PC-9 (cell line): ENCODE results near the gene AUTS2.

Experiments
- EZH2 ChIP-seq: fragments of 200-600 bp; sonication (generic); IDR thresholded peaks from 2 replicates; pipeline ENCODE4 v1.8.0; 2017; ENCODE audit warnings: antibody characterized with exemption, low read depth
- TF ChIP-seq, protein P1 (sequence below): fragments of 200-600 bp; sonication (generic); conservative IDR thresholded peaks from 2 replicates; pipeline ENCODE4 v1.6.1; 2017; ENCODE audit warnings: mixed run types, antibody characterized with exemption, mild to moderate bottlenecking, moderate library complexity

DNA sequence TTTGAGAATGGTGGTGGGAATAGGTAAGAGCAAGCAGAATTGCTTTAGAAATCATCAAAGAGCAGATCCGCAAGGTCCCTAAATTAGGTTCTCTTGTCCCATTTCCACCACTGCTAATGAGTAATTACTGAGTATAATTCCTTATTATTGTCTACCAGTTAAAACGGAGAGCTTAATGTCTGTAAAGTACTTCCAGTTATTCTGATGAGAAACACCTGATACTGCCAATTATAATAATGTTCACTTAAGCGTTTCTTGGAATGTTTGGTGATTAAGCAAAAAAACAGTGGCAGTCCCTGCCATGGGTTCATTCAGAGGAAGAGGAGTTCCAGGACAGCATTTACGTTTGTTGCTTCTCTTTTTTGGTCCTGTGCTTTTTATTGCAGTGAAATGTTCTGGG, 1175.1 kb downstream of the AUTS2 start:
- TF ChIP-seq, protein P1, sequence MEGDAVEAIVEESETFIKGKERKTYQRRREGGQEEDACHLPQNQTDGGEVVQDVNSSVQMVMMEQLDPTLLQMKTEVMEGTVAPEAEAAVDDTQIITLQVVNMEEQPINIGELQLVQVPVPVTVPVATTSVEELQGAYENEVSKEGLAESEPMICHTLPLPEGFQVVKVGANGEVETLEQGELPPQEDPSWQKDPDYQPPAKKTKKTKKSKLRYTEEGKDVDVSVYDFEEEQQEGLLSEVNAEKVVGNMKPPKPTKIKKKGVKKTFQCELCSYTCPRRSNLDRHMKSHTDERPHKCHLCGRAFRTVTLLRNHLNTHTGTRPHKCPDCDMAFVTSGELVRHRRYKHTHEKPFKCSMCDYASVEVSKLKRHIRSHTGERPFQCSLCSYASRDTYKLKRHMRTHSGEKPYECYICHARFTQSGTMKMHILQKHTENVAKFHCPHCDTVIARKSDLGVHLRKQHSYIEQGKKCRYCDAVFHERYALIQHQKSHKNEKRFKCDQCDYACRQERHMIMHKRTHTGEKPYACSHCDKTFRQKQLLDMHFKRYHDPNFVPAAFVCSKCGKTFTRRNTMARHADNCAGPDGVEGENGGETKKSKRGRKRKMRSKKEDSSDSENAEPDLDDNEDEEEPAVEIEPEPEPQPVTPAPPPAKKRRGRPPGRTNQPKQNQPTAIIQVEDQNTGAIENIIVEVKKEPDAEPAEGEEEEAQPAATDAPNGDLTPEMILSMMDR = no peak
- TF ChIP-seq EZH2 = no peak
